Neuronal stem cell (in vitro differentiated cells): ENCODE data around the gene PAF1. TPM values are rescaled to one million over a fixed set of nuclear protein-coding genes. Genes with fewer than 3 reads are reported as not detected.
"Not testable (repeated sequence)": the region's sequence is repeated elsewhere in the genome, so short reads cannot be mapped to it uniquely, and the experiment has no call there.

Source experiments
- DNase-seq: peaks from one replicate; pipeline ENCODE4 v3.0.0-alpha.2; 2013; ENCODE audit warnings: low spot score
- H2AFZ ChIP-seq: one replicate; pipeline ENCODE4 v1.6.1; 2013; ENCODE audit warnings: mild to moderate bottlenecking, low read length, inconsistent platforms
- H2AK5ac ChIP-seq: 2 replicates; pipeline ENCODE4 v1.6.1; 2013; ENCODE audit warnings: low read depth, mild to moderate bottlenecking, inconsistent platforms, low read length, moderate library complexity, mixed read lengths
- H2BK120ac ChIP-seq: 2 replicates; pipeline ENCODE4 v1.6.1; 2013; ENCODE audit warnings: low read depth, mild to moderate bottlenecking, inconsistent platforms, low read length, moderate library complexity, mixed read lengths
- H2BK12ac ChIP-seq: one replicate; pipeline ENCODE4 v1.6.1; 2013; ENCODE audit warnings: low read length, inconsistent platforms
- H2BK15ac ChIP-seq: 2 replicates; pipeline ENCODE4 v1.6.1; 2013; ENCODE audit warnings: mild to moderate bottlenecking, low read length, inconsistent platforms, mixed read lengths
- H2BK5ac ChIP-seq: one replicate; pipeline ENCODE4 v1.6.1; 2013; ENCODE audit warnings: inconsistent platforms, mild to moderate bottlenecking, low read length, moderate library complexity
- H3K14ac ChIP-seq: one replicate; pipeline ENCODE4 v1.6.1; 2013; ENCODE audit warnings: low read length, inconsistent platforms
- H3K18ac ChIP-seq: 2 replicates; pipeline ENCODE4 v1.6.1; 2013; ENCODE audit warnings: low read length, inconsistent platforms
- H3K23ac ChIP-seq: 2 replicates; pipeline ENCODE4 v1.6.1; 2013; ENCODE audit warnings: low read depth, mild to moderate bottlenecking, mixed read lengths, low read length, inconsistent platforms; ENCODE audit not compliant: poor library complexity
- H3K27ac ChIP-seq: replicated peaks from 3 replicates; pipeline ENCODE4 v1.5.1; 2013; ENCODE audit warnings: low read length, inconsistent platforms
- H3K27me3 ChIP-seq, 3 experiments: 2 replicates each; pipeline ENCODE4 v1.6.1; 2013; ENCODE audit warnings: low read length in 3 of 3, mild to moderate bottlenecking in 2 of 3, inconsistent platforms in 1 of 3, low read depth in 1 of 3, mixed read lengths in 1 of 3, moderate library complexity in 1 of 3; ENCODE audit not compliant: control insufficient read depth in 3 of 3, insufficient read depth in 3 of 3
- H3K36me3 ChIP-seq, 2 donors: replicated peaks in 1 of 2; 2 replicates each; pipeline ENCODE4 v1.6.1; 2013; ENCODE audit warnings: low read length in 2 of 2; ENCODE audit not compliant: control insufficient read depth in 2 of 2, insufficient read depth in 2 of 2
- H3K4ac ChIP-seq: 2 replicates; pipeline ENCODE4 v1.6.1; 2013; ENCODE audit warnings: inconsistent platforms, mild to moderate bottlenecking, low read length, moderate library complexity
- H3K4me1 ChIP-seq, 2 donors: 1 replicate in 1 of 2; 2 replicates in 1 of 2; pipeline ENCODE4 v1.6.1; 2013; ENCODE audit warnings: low read length in 2 of 2, low read depth in 1 of 2; ENCODE audit not compliant: control insufficient read depth in 2 of 2, insufficient read depth in 1 of 2
- H3K4me2 ChIP-seq: one replicate; pipeline ENCODE4 v1.6.1; 2013; ENCODE audit warnings: mild to moderate bottlenecking, low read length, inconsistent platforms; ENCODE audit not compliant: insufficient read depth, poor library complexity, severe bottlenecking
- H3K4me3 ChIP-seq, 2 donors: 2 replicates each; pipeline ENCODE4 v1.5.1; 2013; ENCODE audit warnings: low read length in 2 of 2, mild to moderate bottlenecking in 2 of 2, inconsistent platforms in 1 of 2, moderate library complexity in 1 of 2
- H3K79me1 ChIP-seq: one replicate; pipeline ENCODE4 v1.6.1; 2013; ENCODE audit warnings: low read depth, mild to moderate bottlenecking, inconsistent platforms, low read length, moderate library complexity
- H3K9ac ChIP-seq: one replicate; pipeline ENCODE4 v1.6.1; 2013; ENCODE audit warnings: mild to moderate bottlenecking, low read depth, low read length, inconsistent platforms; ENCODE audit not compliant: poor library complexity
- H3K9me3 ChIP-seq, 2 donors: replicated peaks in 1 of 2; 2 replicates each; pipeline versions ENCODE3 to v1.6.1; 2013; ENCODE audit warnings: low read length in 2 of 2, mild to moderate bottlenecking in 2 of 2, inconsistent platforms in 1 of 2, low read depth in 1 of 2, mixed read lengths in 1 of 2, moderate library complexity in 1 of 2; ENCODE audit not compliant: control insufficient read depth in 2 of 2, insufficient read depth in 1 of 2
- H4K8ac ChIP-seq: one replicate; pipeline ENCODE4 v1.6.1; 2013; ENCODE audit warnings: low read depth, mild to moderate bottlenecking, inconsistent platforms, low read length, moderate library complexity
- H4K91ac ChIP-seq: one replicate; pipeline ENCODE4 v1.6.1; 2013; ENCODE audit warnings: low read length, low read depth, mild to moderate bottlenecking, inconsistent platforms; ENCODE audit not compliant: poor library complexity
- WGBS, 2 donors: extraction: QIAGEN DNeasy Blood & Tissue Kit; methylation state at CpG; one replicate each; pipeline ENCODE4 v1.1.7; 2013; ENCODE audit warnings: missing lambda C conversion rate in 2 of 2, mixed read lengths in 1 of 2; ENCODE audit not compliant: insufficient read length in 2 of 2, insufficient replicate concordance in 1 of 2; ENCODE audit errors: extremely low coverage in 2 of 2; 5-methylcytosine and 5-hydroxymethylcytosine counted together
- small RNA-seq: library from polyadenylated mRNA; stranded (forward); fragments of <200 nt; extraction: miRNeasy Mini kit (QIAGEN cat#:217004); gene quantifications from one replicate; pipeline ENCODE3, GENCODE V24; 2013; ENCODE audit not compliant: insufficient read depth

Gene PAF1

DNA sequence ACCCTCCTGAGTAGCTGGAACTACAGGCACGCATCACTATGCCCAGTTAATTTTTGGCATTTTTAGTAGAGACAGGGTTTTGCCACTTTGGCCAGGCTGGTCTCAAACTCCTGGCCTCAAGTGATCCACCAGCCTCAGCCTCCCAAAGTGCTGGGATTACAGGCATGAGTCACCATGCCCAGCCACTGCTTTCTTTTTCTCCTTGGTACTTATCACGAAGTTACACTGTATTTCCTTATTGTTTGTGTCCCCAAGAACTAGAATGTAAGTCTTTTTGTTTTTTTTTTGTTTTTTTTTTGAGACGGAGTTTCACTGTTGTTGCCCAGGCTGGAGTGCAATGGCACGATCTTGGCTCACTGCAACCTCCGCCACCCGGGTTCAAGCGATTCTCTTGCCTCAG, 50.8 kb downstream of the PAF1 start:
- H3K4me3 ChIP-seq, H2AK5ac ChIP-seq, H4K91ac ChIP-seq, H3K9me3 ChIP-seq, H2BK12ac ChIP-seq, H3K9ac ChIP-seq, H3K18ac ChIP-seq, H3K23ac ChIP-seq, H2BK5ac ChIP-seq, DNase-seq, H3K14ac ChIP-seq, H3K4me2 ChIP-seq, H2AFZ ChIP-seq, H3K4ac ChIP-seq, H2BK120ac ChIP-seq, H3K27me3 ChIP-seq, H2BK15ac ChIP-seq, H3K79me1 ChIP-seq, H4K8ac ChIP-seq, H3K27ac ChIP-seq: not testable (repeated sequence)
- no CpG with 5 or more reads among the region's 7 CpGs for WGBS, 2 donors
- H3K36me3 ChIP-seq: peaks cover 0 to 13% of the 10 kb centered on the region in 2 donors
- peaks cover 8 to 18% of the 10 kb centered on the region in 2 donors for H3K4me1 ChIP-seq

DNA sequence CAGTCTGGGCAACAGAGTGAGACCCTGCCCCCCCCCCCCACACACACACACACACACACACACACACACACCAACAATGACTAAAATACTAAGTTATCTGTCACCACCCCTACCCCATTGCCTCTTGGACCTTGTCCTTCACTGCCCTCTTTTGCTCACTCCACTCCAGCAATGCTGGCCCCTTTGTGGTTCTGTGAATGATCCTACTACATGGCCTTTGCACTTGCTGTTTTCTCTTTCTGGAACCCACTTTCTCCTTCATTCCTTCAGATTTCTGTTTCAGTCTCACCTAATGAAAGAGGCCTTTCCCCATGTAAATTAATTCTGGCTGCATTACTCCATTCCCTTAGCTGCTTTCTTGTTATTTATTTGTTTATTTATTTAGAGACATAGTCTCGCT, 51.2 kb downstream of the PAF1 start:
- H3K79me1 ChIP-seq: peaks cover 2% of the 10 kb centered on the region
- no peaks in the 10 kb centered on the region for H3K9me3 ChIP-seq
- H3K36me3 ChIP-seq: peaks cover 0 to 8% of the 10 kb centered on the region in 2 donors
- no peak overlapping the region for H3K4ac ChIP-seq
- H3K4me1 ChIP-seq: peaks cover 8 to 18% of the 10 kb centered on the region in 2 donors
- H2AK5ac ChIP-seq: no peak overlapping the region
- no peak overlapping the region for H2AFZ ChIP-seq
- H2BK15ac ChIP-seq: no peak overlapping the region
- WGBS, 2 donors: no CpG with 5 or more reads among the region's 1 CpG
- H4K8ac ChIP-seq: no peak overlapping the region
- H2BK120ac ChIP-seq: no peak overlapping the region
- H3K27me3 ChIP-seq: no peaks in the 10 kb centered on the region
- H4K91ac ChIP-seq: no peak overlapping the region
- H3K23ac ChIP-seq: no peak overlapping the region
- H2BK5ac ChIP-seq: no peak overlapping the region
- DNase-seq: no peak
- H3K14ac ChIP-seq: no peak overlapping the region
- no peak overlapping the region for H3K9ac ChIP-seq
- no peak overlapping the region for H3K4me3 ChIP-seq
- no peak overlapping the region for H3K27ac ChIP-seq
- H3K18ac ChIP-seq: no peak overlapping the region
- no peak overlapping the region for H3K4me2 ChIP-seq
- no peak overlapping the region for H2BK12ac ChIP-seq

DNA sequence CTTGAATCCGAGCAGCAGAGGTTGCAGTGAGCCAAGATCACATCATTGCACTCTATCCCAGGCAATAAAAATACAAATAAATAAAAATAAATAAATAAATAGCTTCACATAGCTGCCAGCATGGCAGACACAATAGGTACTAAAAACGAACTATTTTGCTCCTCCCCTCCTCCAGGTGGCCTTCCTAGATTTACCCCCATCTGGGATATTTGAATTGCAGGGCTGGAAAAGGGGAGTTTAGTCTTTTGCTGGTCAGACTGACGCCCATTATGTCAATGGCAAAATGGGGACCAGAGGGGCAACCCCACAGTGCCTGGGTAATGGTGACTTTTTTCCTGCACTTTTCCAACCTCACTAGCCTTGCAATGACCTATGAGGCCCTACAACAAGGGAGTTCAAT, 54.4 kb downstream of the PAF1 start:
- H2AFZ ChIP-seq: no peak overlapping the region
- no peak overlapping the region for H2BK15ac ChIP-seq
- no peak overlapping the region for H4K91ac ChIP-seq
- H2AK5ac ChIP-seq: no peak overlapping the region
- no peak overlapping the region for H2BK5ac ChIP-seq
- no peak overlapping the region for H3K4ac ChIP-seq
- peaks cover 2% of the 10 kb centered on the region for H3K79me1 ChIP-seq
- H3K18ac ChIP-seq: no peak overlapping the region
- no peak overlapping the region for H4K8ac ChIP-seq
- no peaks in the 10 kb centered on the region for H3K27me3 ChIP-seq
- DNase-seq: no peak
- no CpG with 5 or more reads among the region's 3 CpGs for WGBS, 2 donors
- H3K4me2 ChIP-seq: no peak overlapping the region
- no peak overlapping the region for H3K9ac ChIP-seq
- H3K4me1 ChIP-seq: peaks cover 5 to 7% of the 10 kb centered on the region in 2 donors
- no peak overlapping the region for H2BK120ac ChIP-seq
- no peak overlapping the region for H3K14ac ChIP-seq
- no peaks in the 10 kb centered on the region for H3K9me3 ChIP-seq
- H3K4me3 ChIP-seq: no peak overlapping the region
- no peak overlapping the region for H3K27ac ChIP-seq
- no peak overlapping the region for H2BK12ac ChIP-seq
- no peak overlapping the region for H3K23ac ChIP-seq
- no peaks in the 10 kb centered on the region for H3K36me3 ChIP-seq

Small RNAs within 50 kb of the gene (small RNA-seq; reads per million reads assigned to genes)
- gene AC011445.2: not detected
- not detected for gene MIR4530
- gene RN7SL566P: not detected
